Epithelial cell of proximal tubule (primary cell): ENCODE measurements around the gene FKBP3. TPM values are rescaled to one million over a fixed set of nuclear protein-coding genes. Genes with fewer than 3 reads are reported as not detected.

Source experiments
- DNase-seq: peaks from one replicate; pipeline ENCODE4 v3.0.0-alpha.2; 2011; ENCODE audit warnings: low read depth
- H3K4me3 ChIP-seq: 2 replicates; pipeline ENCODE4 v1.5.1; 2011; ENCODE audit warnings: low read depth, mild to moderate bottlenecking, low read length
- total RNA-seq: library from RNA; depleted of rRNA; stranded (reverse); fragments of >200 nt; gene quantifications from 2 replicates; pipeline ENCODE4 v1.2.3, GENCODE V29; 2015
- TF ChIP-seq, protein P1 (sequence below): conservative IDR thresholded peaks from 2 replicates; pipeline ENCODE4 v1.5.1; 2012; ENCODE audit warnings: low read depth, mild to moderate bottlenecking, low read length

Gene FKBP3
- total RNA-seq, 1 donor from 2014 or later: 74.9 TPM

DNA sequence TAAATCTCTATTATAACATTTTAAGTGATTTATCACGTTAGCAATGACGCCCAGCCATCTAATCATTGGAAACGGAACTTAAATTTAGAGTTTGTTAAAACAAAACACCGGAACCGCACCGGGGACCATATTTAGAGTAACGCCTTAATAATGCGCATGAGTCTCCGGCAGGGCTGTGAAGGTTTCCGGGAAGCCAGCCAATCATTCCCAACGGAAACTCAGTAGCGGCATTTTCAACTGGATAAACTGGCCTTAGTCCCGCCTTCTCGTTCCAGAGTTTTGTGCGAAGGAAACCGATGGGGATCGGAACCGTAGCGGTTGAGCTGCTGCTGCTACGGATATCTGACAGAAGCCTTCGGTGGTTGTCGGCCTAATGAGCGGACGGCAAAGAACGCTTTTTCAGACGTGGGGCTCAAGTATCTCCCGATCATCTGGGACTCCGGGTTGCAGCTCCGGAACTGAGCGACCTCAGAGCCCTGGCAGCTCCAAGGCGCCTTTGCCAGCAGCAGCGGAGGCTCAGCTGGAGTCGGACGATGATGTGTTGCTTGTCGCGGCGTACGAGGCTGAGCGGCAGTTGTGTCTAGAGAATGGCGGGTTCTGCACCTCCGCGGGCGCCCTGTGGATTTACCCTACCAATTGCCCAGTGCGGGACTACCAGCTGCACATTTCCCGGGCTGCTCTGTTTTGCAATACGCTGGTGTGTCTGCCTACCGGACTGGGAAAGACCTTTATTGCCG is 1.5 kb upstream of the FKBP3 start, which contains the start of gene FANCM:
TSS of gene FANCM (plus strand) at position 272 of the 737 bp plus-strand sequence. CDS start at position 374, 102 bp downstream.
- DNase-seq: peak; percentile 95
- H3K4me3 ChIP-seq: peak within 1 kb of the TSS; percentile 96
- TF ChIP-seq, protein P1, sequence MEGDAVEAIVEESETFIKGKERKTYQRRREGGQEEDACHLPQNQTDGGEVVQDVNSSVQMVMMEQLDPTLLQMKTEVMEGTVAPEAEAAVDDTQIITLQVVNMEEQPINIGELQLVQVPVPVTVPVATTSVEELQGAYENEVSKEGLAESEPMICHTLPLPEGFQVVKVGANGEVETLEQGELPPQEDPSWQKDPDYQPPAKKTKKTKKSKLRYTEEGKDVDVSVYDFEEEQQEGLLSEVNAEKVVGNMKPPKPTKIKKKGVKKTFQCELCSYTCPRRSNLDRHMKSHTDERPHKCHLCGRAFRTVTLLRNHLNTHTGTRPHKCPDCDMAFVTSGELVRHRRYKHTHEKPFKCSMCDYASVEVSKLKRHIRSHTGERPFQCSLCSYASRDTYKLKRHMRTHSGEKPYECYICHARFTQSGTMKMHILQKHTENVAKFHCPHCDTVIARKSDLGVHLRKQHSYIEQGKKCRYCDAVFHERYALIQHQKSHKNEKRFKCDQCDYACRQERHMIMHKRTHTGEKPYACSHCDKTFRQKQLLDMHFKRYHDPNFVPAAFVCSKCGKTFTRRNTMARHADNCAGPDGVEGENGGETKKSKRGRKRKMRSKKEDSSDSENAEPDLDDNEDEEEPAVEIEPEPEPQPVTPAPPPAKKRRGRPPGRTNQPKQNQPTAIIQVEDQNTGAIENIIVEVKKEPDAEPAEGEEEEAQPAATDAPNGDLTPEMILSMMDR: no peak

DNA sequence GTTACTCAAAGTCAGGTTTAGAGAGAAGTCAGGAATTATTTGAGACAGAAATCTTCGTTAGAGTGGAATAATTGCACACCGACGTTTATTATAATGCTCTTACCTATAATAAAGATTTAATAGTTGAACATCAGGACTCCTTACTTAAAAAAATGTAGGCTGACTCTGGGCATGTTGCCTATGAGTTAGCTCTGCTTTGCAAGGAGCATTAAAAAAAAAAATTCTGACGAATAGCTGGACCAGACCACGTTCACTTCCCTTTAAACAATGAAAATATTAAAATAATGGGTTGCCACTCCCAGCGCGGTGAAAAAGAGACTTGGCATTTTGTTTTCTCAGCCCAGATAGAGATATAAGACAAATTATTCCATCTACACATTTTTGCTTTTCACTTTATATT is 875 bp upstream of the FKBP3 start:
- no peak for DNase-seq
- TF ChIP-seq, protein P1: no peak
- peak overlapping the region; percentile 96 for H3K4me3 ChIP-seq

DNA sequence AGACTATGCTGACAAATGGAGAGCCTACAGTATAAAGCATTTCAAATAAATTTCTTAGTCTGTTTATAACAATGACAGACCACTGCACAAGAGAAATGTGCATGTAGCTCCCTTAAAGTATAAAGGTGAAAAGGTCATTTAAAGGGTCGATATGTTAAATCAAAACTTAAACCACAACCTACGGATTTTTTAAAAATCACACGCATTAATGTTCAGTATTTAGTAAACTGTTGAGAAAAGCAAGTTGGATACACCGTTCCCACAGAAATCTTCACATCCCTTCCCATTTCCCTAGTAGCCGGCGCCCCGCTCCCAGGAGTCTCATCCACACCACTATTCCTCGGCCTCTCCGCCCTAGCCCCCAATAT is 614 bp downstream of the FKBP3 start:
- H3K4me3 ChIP-seq: peak overlapping the region; percentile 96
- TF ChIP-seq, protein P1: no peak
- DNase-seq: no peak

DNA sequence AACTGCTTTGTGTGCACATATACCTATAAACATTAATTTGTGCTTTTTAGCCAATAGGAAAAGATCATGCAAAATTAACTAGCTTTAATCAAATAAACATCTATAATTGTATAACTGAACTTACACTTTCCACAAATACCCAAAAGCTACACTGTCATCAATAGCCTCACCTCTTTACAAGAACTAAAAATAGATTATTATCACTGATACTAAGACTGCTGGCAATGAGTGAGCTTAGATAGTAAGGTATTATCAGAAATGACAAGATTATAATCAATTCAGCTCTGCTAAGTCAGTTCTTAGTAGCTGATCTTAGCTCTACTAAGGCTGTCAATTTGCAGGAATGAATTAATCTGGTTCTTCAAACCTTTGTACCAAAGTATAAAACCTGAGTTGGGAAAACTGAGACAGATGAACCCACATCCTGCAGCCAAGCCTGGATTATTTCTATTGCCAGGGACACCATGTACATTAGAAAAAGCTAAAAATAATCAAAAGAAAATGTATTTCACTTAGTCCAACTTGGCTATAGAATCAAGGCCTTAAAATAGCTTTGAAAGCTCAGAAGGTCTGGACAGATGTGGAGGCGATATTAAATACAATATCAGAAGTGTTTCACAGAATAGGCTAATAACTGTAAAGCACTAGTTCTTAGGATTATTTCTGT is 5.2 kb downstream of the FKBP3 start:
- no peak overlapping the region for H3K4me3 ChIP-seq
- DNase-seq: no peak
- TF ChIP-seq, protein P1: no peak

DNA sequence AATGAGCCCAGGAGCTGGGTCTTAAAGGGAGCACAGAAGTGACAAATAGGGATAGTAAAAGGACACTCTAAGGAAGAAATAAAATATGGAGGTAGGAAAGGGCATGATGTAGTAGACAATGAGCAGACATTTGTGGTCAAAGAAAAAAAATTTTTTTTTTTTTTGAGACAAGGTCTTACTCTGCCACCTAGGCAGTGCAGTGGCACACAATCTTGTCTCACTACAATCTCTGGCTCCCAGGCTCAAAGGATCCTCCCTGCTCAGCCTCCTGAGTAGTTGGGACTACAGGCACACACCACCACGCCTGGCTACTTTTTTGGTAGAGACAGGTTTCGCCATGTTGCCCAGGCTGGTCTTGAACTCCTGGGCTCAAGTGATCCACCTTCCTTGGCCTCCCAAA is 8.5 kb downstream of the FKBP3 start:
- H3K4me3 ChIP-seq: no peak overlapping the region
- TF ChIP-seq, protein P1: no peak
- DNase-seq: no peak

- TF ChIP-seq, protein P1: no peak
- DNase-seq: no peak
- H3K4me3 ChIP-seq: no peak overlapping the region
Observed at GRCh38 chr14:45123271-45123670, 11.0 kb downstream of the FKBP3 start.
